BE2C (cell line): ENCODE results near the gene CFAP65.

ENCODE experiments used
- DNase-seq: peaks from one replicate; pipeline ENCODE4 v3.0.0-alpha.2; 2020
- H3K27me3 ChIP-seq: fragments of 250-450 bp; sonication (Bioruptor Pico); 2 replicates; pipeline ENCODE4 v1.5.1; 2020; ENCODE audit warnings: mild to moderate bottlenecking
- H3K36me3 ChIP-seq: fragments of 250-450 bp; sonication (Bioruptor Pico); 2 replicates; pipeline ENCODE4 v1.5.1; 2020; ENCODE audit warnings: mild to moderate bottlenecking
- H3K4me1 ChIP-seq: fragments of 250-450 bp; sonication (Bioruptor Pico); 2 replicates; pipeline ENCODE4 v1.5.1; 2020
- H3K4me3 ChIP-seq: 2 replicates; pipeline ENCODE4 v1.5.1; 2011; ENCODE audit warnings: low read depth, low read length
- H3K9me3 ChIP-seq: fragments of 250-450 bp; sonication (Bioruptor Pico); 2 replicates; pipeline ENCODE4 v1.5.1; 2020
- CTCF ChIP-seq: IDR thresholded peaks from 2 replicates; pipeline ENCODE4 v1.5.1; 2012; ENCODE audit warnings: mild to moderate bottlenecking, low read depth, low read length

Gene CFAP65

DNA sequence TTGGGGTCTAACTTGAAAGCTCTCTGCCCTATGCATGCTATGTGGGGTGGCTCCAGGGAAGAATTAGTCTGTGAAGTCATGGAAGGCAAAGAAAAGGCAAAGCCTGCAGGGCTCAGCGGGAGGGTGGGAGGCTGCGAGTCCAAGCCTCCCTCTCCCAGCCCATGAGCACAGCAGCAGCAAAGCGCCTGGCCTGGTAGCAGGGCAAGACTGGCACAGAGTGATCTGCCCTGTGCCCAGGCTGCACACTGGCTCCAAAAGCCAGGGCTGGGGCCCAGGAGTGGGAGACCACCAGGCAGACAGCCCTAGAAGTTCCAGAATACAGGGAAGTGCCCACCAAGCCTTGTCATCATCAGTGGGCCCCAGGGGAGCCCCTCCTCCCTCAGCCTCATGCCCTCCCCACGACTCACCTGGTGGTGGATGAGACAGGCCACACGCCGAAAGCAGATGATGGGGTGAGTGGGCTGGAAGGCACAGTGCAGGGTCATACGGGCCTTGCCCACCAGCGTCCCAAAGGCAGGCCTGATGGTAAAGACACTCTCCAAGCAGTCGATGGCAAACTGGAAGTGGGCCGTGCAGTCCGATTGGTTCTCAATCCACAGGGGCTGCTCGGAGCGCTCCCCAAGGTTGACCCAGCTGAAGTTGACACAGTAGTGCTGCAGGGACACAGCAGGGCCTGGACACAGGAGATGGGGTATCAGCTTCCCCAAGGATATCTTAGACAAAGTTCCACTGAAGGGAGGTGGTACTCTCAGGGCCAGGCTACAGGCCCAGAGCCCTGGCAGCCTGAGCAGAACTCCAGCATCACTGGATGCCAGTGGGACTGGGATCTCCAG lies 12.1 kb downstream of the CFAP65 start:
- Histone ChIP-seq H3K36me3 (no peaks in the 10 kb centered on the region), H3K4me1 (no peaks in the 10 kb centered on the region), H3K9me3 (no peaks in the 10 kb centered on the region), H3K27me3 (no peaks in the 10 kb centered on the region), H3K4me3 (no peak overlapping the region)
- TF ChIP-seq CTCF: no peak
- DNase-seq: no peak

- no peak for DNase-seq
- Histone ChIP-seq H3K27me3 (no peaks in the 10 kb centered on the region), H3K9me3 (no peaks in the 10 kb centered on the region)
Measured at GRCh38 chr2:219028141-219028540, 13.2 kb downstream of the CFAP65 start.

GRCh38 chr2:219027511-219028055 lies 13.7 kb downstream of the CFAP65 start:
- H3K9me3 ChIP-seq: no peaks in the 10 kb centered on the region
- no peak for TF ChIP-seq CTCF
- DNase-seq: no peak
- no peaks in the 10 kb centered on the region for H3K36me3 ChIP-seq
- H3K27me3 ChIP-seq: no peaks in the 10 kb centered on the region
- H3K4me1 ChIP-seq: no peaks in the 10 kb centered on the region
- no peak overlapping the region for H3K4me3 ChIP-seq

More at GRCh38 chr2:219028141-219028540, 13.2 kb downstream of the CFAP65 start:
- Histone ChIP-seq H3K36me3 (no peaks in the 10 kb centered on the region), H3K4me1 (no peaks in the 10 kb centered on the region), H3K4me3 (no peak overlapping the region)
- no peak for TF ChIP-seq CTCF

DNA sequence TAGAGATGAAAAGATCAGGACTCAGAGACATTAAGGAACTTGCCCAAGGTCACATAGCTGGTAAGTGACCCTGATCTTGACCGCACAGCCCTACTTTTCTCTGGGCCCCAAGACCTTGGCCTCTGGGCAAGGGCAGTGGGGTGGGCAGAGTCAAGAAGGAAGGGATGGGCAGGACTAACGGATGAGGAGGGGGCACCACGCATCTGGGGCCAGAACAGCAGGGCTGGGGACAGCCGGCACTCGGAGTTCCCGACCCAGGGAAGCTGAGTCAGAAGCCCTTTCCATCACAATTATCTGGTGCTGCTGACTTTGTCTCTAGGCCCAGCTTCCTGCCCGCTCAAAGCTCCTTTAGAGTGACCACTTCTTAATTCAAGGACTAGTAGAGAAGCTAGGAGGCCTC lies 14.4 kb downstream of the CFAP65 start:
- no peaks in the 10 kb centered on the region for H3K27me3 ChIP-seq

GRCh38 chr2:219025637-219026585 lies 15.4 kb downstream of the CFAP65 start:
- Histone ChIP-seq H3K27me3 (no peaks in the 10 kb centered on the region), H3K4me1 (no peaks in the 10 kb centered on the region), H3K4me3 (no peak overlapping the region), H3K36me3 (no peaks in the 10 kb centered on the region), H3K9me3 (no peaks in the 10 kb centered on the region)
- no peak for DNase-seq
- TF ChIP-seq CTCF: no peak

More for the DNA sequence above, 14.4 kb downstream of the CFAP65 start:
- TF ChIP-seq CTCF: no peak
- no peaks in the 10 kb centered on the region for H3K36me3 ChIP-seq
- no peak for DNase-seq
- no peaks in the 10 kb centered on the region for H3K4me1 ChIP-seq
- no peaks in the 10 kb centered on the region for H3K9me3 ChIP-seq
- no peak overlapping the region for H3K4me3 ChIP-seq
